Measurements from ENCODE around the gene STAG3.

The STAG3 gene

DNA sequence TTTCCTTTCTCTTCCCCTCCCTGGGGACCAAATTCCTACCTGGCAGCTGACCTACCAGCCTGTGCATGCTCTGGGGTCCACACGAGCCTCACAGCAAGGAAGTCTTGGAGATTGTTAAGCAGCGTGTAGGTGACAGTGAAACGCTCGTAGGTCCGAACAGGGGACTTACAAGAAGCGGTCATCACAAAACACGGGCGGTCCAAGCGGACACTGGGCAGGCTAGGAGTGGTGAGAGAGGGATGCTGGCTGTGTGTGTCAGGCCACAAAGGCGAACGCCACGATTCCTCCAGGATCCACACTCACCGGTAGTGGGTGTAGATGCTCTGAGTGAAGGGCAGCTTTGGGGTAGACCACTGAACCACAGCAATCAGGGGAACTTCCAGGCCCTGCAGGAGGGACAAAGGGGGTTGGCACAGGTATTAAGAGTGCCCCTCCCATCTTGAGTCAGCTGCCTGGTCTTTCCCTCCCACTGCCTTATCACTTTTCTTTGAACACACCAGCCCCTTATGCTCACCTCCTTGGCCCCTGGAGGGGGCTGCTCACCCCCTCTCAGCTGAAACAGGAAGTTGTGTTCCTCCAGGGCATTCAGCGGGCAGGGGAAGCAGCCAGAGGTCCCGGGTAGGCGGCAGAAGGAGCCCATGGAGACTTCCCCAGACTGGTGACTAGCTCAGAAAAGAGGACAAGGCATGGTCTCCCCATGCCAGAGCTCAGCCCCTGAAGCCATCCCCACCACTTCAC is 21.2 kb upstream of the STAG3 start:
- in situ Hi-C loops (cut with MboI; ENCODE audit: low pct_unique_long_range_greater_than_20kb, low sequenced_read_pairs, unreplicated experiment): no loop called here
- DNase-seq (ENCODE audit: low spot score): no peak
- TF ChIP-seq, protein P1, sequence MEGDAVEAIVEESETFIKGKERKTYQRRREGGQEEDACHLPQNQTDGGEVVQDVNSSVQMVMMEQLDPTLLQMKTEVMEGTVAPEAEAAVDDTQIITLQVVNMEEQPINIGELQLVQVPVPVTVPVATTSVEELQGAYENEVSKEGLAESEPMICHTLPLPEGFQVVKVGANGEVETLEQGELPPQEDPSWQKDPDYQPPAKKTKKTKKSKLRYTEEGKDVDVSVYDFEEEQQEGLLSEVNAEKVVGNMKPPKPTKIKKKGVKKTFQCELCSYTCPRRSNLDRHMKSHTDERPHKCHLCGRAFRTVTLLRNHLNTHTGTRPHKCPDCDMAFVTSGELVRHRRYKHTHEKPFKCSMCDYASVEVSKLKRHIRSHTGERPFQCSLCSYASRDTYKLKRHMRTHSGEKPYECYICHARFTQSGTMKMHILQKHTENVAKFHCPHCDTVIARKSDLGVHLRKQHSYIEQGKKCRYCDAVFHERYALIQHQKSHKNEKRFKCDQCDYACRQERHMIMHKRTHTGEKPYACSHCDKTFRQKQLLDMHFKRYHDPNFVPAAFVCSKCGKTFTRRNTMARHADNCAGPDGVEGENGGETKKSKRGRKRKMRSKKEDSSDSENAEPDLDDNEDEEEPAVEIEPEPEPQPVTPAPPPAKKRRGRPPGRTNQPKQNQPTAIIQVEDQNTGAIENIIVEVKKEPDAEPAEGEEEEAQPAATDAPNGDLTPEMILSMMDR (IDR thresholded peaks at IDR 0.05; ENCODE audit: extremely low read depth, insufficient read depth, missing control alignments): no peak

DNA sequence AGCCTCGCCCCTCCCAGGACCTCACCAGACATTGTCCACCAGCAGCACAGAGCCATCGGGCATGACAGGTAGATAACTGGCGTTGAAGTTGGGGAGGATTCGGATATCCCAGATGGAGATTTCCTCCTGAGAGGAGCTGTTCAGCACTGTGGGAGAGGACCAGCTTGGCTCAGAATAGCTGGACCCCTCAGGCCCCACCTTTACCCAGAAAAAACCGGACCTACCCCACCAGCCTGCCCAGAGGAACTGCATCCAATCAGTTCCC is 20.7 kb upstream of the STAG3 start:
- TF ChIP-seq, protein P1 (IDR thresholded peaks at IDR 0.05; ENCODE audit: extremely low read depth, insufficient read depth, missing control alignments): no peak
- in situ Hi-C loops (cut with MboI; ENCODE audit: low pct_unique_long_range_greater_than_20kb, low sequenced_read_pairs, unreplicated experiment): no loop called here
- peak; percentile 51 for DNase-seq (ENCODE audit: low spot score)

DNA sequence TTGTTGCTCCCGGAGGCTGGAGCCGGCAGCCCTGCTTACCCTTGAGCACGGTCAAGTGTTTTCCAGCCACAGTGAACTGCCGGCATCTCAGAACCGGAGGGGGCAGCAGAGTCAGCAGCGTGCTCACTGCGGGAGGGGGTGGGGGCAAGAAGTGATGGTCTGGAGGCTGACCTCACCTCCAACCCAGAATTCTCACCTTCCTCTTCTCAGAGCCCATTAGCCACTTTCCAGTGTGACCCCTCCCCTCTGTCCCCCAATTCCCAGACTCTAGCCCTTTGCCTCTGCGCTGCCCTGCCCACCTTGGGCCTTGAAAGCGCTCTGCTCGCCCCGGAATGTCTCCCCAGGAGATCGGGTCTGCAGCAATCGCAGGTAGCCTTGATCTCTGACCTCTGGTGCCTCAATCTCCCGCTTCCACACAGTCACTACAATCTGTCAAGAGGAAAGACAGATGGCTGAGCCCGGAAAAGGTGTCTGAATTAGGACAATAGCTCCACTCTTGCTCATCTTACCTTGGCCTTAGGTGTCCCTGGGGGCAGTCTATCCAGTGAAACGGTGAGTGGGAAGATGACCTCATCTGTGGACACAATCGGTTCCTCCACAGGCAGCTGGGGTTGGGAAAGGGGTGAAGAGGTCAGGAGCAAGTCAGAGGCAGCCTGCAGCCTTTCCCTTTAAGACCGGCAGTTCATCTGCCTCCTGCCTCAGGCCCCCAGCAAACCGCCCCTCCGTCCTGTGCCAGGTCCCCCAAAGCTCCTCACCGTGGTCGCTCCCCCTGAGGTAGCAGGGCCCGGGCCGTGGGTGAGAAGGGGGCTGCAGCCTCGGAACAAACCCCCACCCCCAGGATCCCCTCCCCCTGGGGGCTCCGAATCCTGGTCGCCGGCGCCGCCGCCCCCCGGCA is 20.1 kb upstream of the STAG3 start:
- in situ Hi-C loops (cut with MboI; ENCODE audit: low pct_unique_long_range_greater_than_20kb, low sequenced_read_pairs, unreplicated experiment): no loop called here
- TF ChIP-seq, protein P1 (IDR thresholded peaks at IDR 0.05; ENCODE audit: extremely low read depth, insufficient read depth, missing control alignments): no peak
- DNase-seq (ENCODE audit: low spot score): peak; percentile 52

DNA sequence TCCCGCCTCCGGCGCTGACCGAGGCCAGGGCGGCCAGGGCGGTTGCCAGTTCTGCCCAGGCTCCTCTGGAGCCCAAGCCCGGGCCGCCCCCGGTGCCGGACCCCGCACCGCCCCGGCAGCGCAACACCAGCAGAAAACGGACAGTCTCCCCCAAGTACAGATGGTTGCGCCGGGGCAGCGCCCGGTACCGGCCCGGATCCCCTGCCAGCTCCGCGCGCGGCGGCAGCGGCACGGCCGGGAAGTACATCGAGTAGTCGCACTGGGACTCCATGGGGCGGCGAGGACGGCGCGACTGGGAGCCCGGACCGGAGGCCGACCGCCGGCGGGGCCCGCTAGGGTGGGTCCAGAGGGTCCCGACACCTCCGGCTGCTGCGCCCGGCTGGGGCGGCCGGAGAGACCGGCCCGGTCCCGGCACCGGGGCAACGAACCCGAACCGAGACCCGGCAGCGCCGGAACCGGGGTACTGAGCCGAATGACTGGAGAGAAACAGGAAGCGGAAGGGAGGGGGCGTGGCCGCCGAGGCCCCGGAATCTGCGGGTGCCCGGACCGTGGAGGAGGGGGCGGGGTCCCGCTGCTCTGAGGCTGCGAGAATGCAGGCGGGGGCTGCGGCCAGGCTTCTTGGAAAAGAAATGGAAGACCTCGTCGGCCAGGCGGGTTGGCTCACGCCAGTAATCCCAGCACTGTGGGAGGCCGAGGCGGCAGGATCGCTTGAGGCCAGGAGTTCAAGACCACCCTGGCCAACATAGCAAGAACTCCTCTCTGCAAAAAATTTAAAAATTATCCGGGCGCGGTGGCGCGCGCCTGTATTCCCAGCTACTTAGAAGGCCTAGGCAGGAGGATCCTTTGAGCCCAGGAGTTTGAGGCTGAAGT is 19.3 kb upstream of the STAG3 start, which contains the start of gene TRAPPC14:
TRAPPC14 (minus strand) TSS at position 495 of the 870 bp plus-strand sequence; CDS start at position 271, 224 bp downstream.
- in situ Hi-C loops (cut with MboI; ENCODE audit: low pct_unique_long_range_greater_than_20kb, low sequenced_read_pairs, unreplicated experiment): no loop called here
- TF ChIP-seq, protein P1 (IDR thresholded peaks at IDR 0.05; ENCODE audit: extremely low read depth, insufficient read depth, missing control alignments): no peak
- peak; percentile 97 for DNase-seq (ENCODE audit: low spot score)

DNA sequence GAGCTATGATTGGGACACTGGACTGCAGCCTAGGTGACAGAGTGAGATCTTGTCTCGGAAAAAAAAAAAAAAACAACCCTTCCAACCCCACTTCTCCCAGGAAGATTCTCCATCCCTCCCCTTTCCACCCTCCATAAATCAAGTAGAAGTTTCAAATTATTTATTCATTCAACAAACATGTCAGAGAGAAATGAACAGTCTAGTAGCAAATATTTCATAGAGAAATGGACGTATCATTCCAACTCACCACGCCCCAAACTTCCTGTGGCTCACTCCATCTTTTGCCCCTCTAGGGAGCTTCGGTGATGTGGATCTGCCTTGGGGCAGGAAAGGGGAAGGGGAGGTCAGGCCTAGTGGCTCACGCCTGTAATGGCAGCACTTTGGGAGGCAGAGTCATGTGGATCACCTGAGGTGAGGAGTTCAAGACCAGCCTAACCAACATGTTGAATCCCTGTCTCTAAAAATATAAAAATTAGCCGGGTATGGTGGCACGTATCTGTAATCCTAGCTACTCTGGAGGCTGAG is 18.6 kb upstream of the STAG3 start:
- in situ Hi-C loops (cut with MboI; ENCODE audit: low pct_unique_long_range_greater_than_20kb, low sequenced_read_pairs, unreplicated experiment): no loop called here
- TF ChIP-seq, protein P1 (IDR thresholded peaks at IDR 0.05; ENCODE audit: extremely low read depth, insufficient read depth, missing control alignments): no peak

DNA sequence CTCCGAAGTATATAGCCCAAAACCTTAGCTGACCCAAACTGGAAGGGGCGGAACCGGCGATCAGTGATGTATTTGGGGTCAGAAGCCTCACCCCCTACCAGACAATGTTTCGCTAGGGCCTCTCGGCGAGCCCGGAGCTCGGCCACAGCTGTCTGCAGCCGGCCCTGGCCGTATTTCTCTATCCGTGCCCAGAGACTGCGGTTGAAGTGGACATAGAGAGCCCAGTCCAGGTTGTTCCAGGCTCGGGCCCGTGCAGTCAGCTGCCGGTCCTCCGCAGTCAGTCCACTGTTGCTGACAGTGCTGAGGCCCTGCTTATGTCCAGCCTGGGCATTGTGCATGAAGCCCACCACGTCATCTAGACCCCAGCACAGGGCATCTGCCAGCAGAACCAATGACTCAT is 17.7 kb upstream of the STAG3 start:
- TF ChIP-seq, protein P1 (IDR thresholded peaks at IDR 0.05; ENCODE audit: extremely low read depth, insufficient read depth, missing control alignments): no peak
- in situ Hi-C loops (cut with MboI; ENCODE audit: low pct_unique_long_range_greater_than_20kb, low sequenced_read_pairs, unreplicated experiment): no loop called here
- DNase-seq (ENCODE audit: low spot score): no peak

More for the DNA sequence above, 18.6 kb upstream of the STAG3 start:
- DNase-seq (ENCODE audit: low spot score): no peak
